H1 (cell line): ENCODE measurements around the gene ALDH1A2. TPM values are rescaled to one million over a fixed set of nuclear protein-coding genes. Genes with fewer than 3 reads are reported as not detected.

Experiments used
- CTCF ChIA-PET: fragments of 300-600 bp; sonication (Branson Sonifier 250); formaldehyde crosslinking; loops from one replicate; lab custom pipeline; 2021; ENCODE audit not compliant: partially characterized antibody; lab: Charles Lee
- POLR2A ChIA-PET: fragments of 300-600 bp; sonication (Branson Sonifier 250); formaldehyde crosslinking; loops from one replicate; lab custom pipeline; 2021; ENCODE audit warnings: inconsistent platforms; ENCODE audit not compliant: partially characterized antibody; lab: Charles Lee
- DNase-seq, 2 experiments: peaks; one replicate each; pipeline versions ENCODE4 v3.0.0 to v3.0.0-alpha.2; 2010 to 2022; ENCODE audit warnings: low spot score in 2 of 2, low read depth in 1 of 2, mixed read lengths in 1 of 2
- FAIRE-seq: peaks from 2 replicates; lab custom pipeline; 2011; peaks lifted over from hg19 to GRCh38; lab: Jason Lieb, UNC
- H2AFZ ChIP-seq: 2 replicates; pipeline ENCODE4 v1.8.1; 2012; ENCODE audit warnings: low read length, inconsistent platforms
- H2AK5ac ChIP-seq: 2 replicates; pipeline ENCODE4 v1.6.1; 2013; ENCODE audit warnings: low read depth, low read length
- H2BK120ac ChIP-seq: replicated peaks from 2 replicates; pipeline ENCODE3; 2013; ENCODE audit warnings: low read depth, low read length, inconsistent platforms
- H2BK12ac ChIP-seq: 2 replicates; pipeline ENCODE4 v1.6.1; 2013; ENCODE audit warnings: low read depth, low read length
- H2BK15ac ChIP-seq: 2 replicates; pipeline ENCODE4 v1.6.1; 2013; ENCODE audit warnings: low read length
- H2BK20ac ChIP-seq: 2 replicates; pipeline ENCODE4 v1.6.1; 2013; ENCODE audit warnings: low read length
- H2BK5ac ChIP-seq: 2 replicates; pipeline ENCODE4 v1.6.1; 2013; ENCODE audit warnings: low read depth, low read length
- H3K14ac ChIP-seq: 2 replicates; pipeline ENCODE4 v1.6.1; 2013; ENCODE audit warnings: inconsistent platforms; ENCODE audit not compliant: insufficient read length
- H3K18ac ChIP-seq: 2 replicates; pipeline ENCODE4 v1.6.1; 2013; ENCODE audit warnings: low read length; ENCODE audit errors: extremely low read depth
- H3K23ac ChIP-seq: 2 replicates; pipeline ENCODE4 v1.6.1; 2013; ENCODE audit warnings: inconsistent platforms; ENCODE audit not compliant: insufficient read length
- H3K23me2 ChIP-seq: 2 replicates; pipeline ENCODE4 v1.6.1; 2013; ENCODE audit warnings: low read depth, low read length
- H3K27ac ChIP-seq: 2 replicates; pipeline ENCODE4 v1.6.1; 2011; ENCODE audit warnings: low read depth, low read length, inconsistent platforms
- H3K27me3 ChIP-seq, 4 experiments: replicated peaks in 1 of 4; 1 replicate in 1 of 4; 2 replicates in 3 of 4; pipeline versions ENCODE4 v1.6.1 to v1.8.1; 2011 to 2013; ENCODE audit warnings: low read length in 3 of 4, mild to moderate bottlenecking in 3 of 4, inconsistent platforms in 2 of 4, mixed read lengths in 2 of 4, moderate library complexity in 1 of 4; ENCODE audit not compliant: control insufficient read depth in 3 of 4, insufficient read depth in 3 of 4; ENCODE audit errors: extremely low read depth in 1 of 4
- H3K36me3 ChIP-seq, 4 experiments: 2 replicates each; pipeline versions ENCODE4 v1.6.1 to v1.8.1; 2011 to 2013; ENCODE audit warnings: mild to moderate bottlenecking in 4 of 4, low read length in 3 of 4, moderate library complexity in 2 of 4, control low read depth in 1 of 4, inconsistent platforms in 1 of 4; ENCODE audit not compliant: insufficient read depth in 4 of 4, control insufficient read depth in 2 of 4
- H3K4ac ChIP-seq: replicated peaks from 2 replicates; pipeline ENCODE3; 2013; ENCODE audit warnings: low read length, low read depth, mixed read lengths, inconsistent platforms; ENCODE audit not compliant: insufficient read length
- H3K4me1 ChIP-seq, 4 experiments: replicated peaks in 1 of 4; 1 replicate in 1 of 4; 2 replicates in 3 of 4; pipeline versions ENCODE4 v1.6.1 to v1.8.1; 2011 to 2013; ENCODE audit warnings: low read length in 3 of 4, inconsistent platforms in 2 of 4, mixed read lengths in 1 of 4; ENCODE audit not compliant: insufficient read depth in 4 of 4, control insufficient read depth in 3 of 4
- H3K4me2 ChIP-seq, 2 experiments: 2 replicates each; pipeline versions ENCODE4 v1.6.1 to v1.8.1; 2011 to 2013; ENCODE audit warnings: low read depth in 2 of 2, low read length in 2 of 2, control low read depth in 1 of 2, inconsistent platforms in 1 of 2, mild to moderate bottlenecking in 1 of 2; ENCODE audit not compliant: insufficient read depth in 1 of 2
- H3K4me3 ChIP-seq, 4 experiments: fragments of 200-600, 300-600 bp in 1 of 4; sonication (generic), shearing (Covaris generic), sonication (Bioruptor Twin) in 1 of 4; 2 replicates each; pipeline versions ENCODE4 v1.5.1 to v1.8.1; 2011 to 2016; ENCODE audit warnings: low read length in 4 of 4, low read depth in 3 of 4, control low read depth in 2 of 4, inconsistent platforms in 2 of 4, mild to moderate bottlenecking in 2 of 4, mixed read lengths in 1 of 4, moderate library complexity in 1 of 4; ENCODE audit not compliant: insufficient read depth in 2 of 4; ENCODE audit errors: extremely low read depth in 1 of 4
- H3K56ac ChIP-seq: replicated peaks from 2 replicates; pipeline ENCODE3; 2013; ENCODE audit warnings: low read depth, mild to moderate bottlenecking, mixed read lengths, low read length, inconsistent platforms; ENCODE audit not compliant: insufficient read length
- H3K79me1 ChIP-seq: 2 replicates; pipeline ENCODE4 v1.6.1; 2013; ENCODE audit warnings: low read depth, low read length, control low read depth
- H3K79me2 ChIP-seq, 2 experiments: 2 replicates each; pipeline versions ENCODE4 v1.6.1 to v1.8.1; 2012 to 2013; ENCODE audit warnings: low read length in 2 of 2, mild to moderate bottlenecking in 2 of 2, inconsistent platforms in 1 of 2; ENCODE audit not compliant: insufficient read depth in 2 of 2, control insufficient read depth in 1 of 2
- H3K9ac ChIP-seq, 4 experiments: replicated peaks in 1 of 4; 1 replicate in 1 of 4; 2 replicates in 3 of 4; pipeline versions ENCODE4 v1.6.1 to v1.8.1; 2011 to 2013; ENCODE audit warnings: low read depth in 3 of 4, low read length in 3 of 4, control low read depth in 2 of 4, mild to moderate bottlenecking in 2 of 4, moderate library complexity in 2 of 4, inconsistent platforms in 1 of 4; ENCODE audit errors: extremely low read depth in 1 of 4
- H3K9me3 ChIP-seq, 2 experiments: 2 replicates each; pipeline versions ENCODE4 v1.6.1 to v1.8.1; 2012 to 2013; ENCODE audit warnings: mild to moderate bottlenecking in 2 of 2, moderate library complexity in 2 of 2, control low read depth in 1 of 2, inconsistent platforms in 1 of 2, low read depth in 1 of 2, low read length in 1 of 2, mixed read lengths in 1 of 2; ENCODE audit not compliant: insufficient read depth in 2 of 2
- H4K20me1 ChIP-seq, 2 experiments: replicated peaks in 1 of 2; 2 replicates each; pipeline versions ENCODE3 to v1.8.1; 2011 to 2013; ENCODE audit warnings: inconsistent platforms in 2 of 2, low read length in 2 of 2, mild to moderate bottlenecking in 1 of 2; ENCODE audit not compliant: insufficient read depth in 2 of 2, control insufficient read depth in 1 of 2
- H4K5ac ChIP-seq: 2 replicates; pipeline ENCODE4 v1.6.1; 2013; ENCODE audit warnings: low read length, low read depth, mixed read lengths, inconsistent platforms; ENCODE audit not compliant: insufficient read length
- H4K8ac ChIP-seq: 2 replicates; pipeline ENCODE4 v1.8.0; 2013; ENCODE audit warnings: mild to moderate bottlenecking, moderate library complexity, low read length, inconsistent platforms; ENCODE audit not compliant: insufficient read depth; ENCODE audit errors: extremely low read depth
- H4K91ac ChIP-seq: replicated peaks from 2 replicates; pipeline ENCODE3; 2013; ENCODE audit warnings: low read length, mixed read lengths, inconsistent platforms; ENCODE audit not compliant: insufficient read length
- BCL11A ChIP-seq, 2 experiments: IDR thresholded peaks; one replicate each; pipeline ENCODE4 v1.6.1; 2011; ENCODE audit warnings: low read depth in 2 of 2, low read length in 2 of 2, mild to moderate bottlenecking in 2 of 2
- BRCA1 ChIP-seq: IDR thresholded peaks from 2 replicates; pipeline ENCODE4 v1.6.1; 2012; ENCODE audit warnings: low read depth, low read length, improper control_type of control experiment
- CTBP2 ChIP-seq: IDR thresholded peaks from 2 replicates; pipeline ENCODE4 v1.7.0; 2011; ENCODE audit warnings: borderline replicate concordance, mild to moderate bottlenecking, moderate library complexity, mixed read lengths, low read length; ENCODE audit not compliant: insufficient read depth, insufficient read length
- CTCF ChIP-seq, 3 experiments: IDR thresholded peaks; 1 replicate in 2 of 3; 2 replicates in 1 of 3; pipeline versions ENCODE4 v1.5.1 to v1.6.1; 2011; ENCODE audit warnings: low read length in 3 of 3, mild to moderate bottlenecking in 3 of 3, inconsistent platforms in 2 of 3, low read depth in 1 of 3, moderate library complexity in 1 of 3; ENCODE audit not compliant: insufficient read depth in 1 of 3; ENCODE audit errors: control extremely low read depth in 1 of 3
- E2F6 ChIP-seq: IDR thresholded peaks from 2 replicates; pipeline ENCODE4 v1.6.1; 2012; ENCODE audit warnings: inconsistent platforms
- JUND ChIP-seq: IDR thresholded peaks from 2 replicates; pipeline ENCODE4 v1.6.1; 2011; ENCODE audit warnings: mild to moderate bottlenecking, improper control_type of control experiment, low read length
- KDM5A ChIP-seq: fragments of 200-600 bp; IDR thresholded peaks from 2 replicates; pipeline ENCODE4 v1.7.1; 2012; ENCODE audit warnings: mild to moderate bottlenecking, low read length, inconsistent platforms, mixed read lengths
- SIX5 ChIP-seq: IDR thresholded peaks from 2 replicates; pipeline ENCODE4 v1.6.1; 2011; ENCODE audit warnings: mild to moderate bottlenecking, low read depth, low read length
- SRF ChIP-seq: IDR thresholded peaks from 2 replicates; pipeline ENCODE4 v1.6.1; 2011; ENCODE audit warnings: mild to moderate bottlenecking, low read depth, low read length, moderate library complexity
- YY1 ChIP-seq: IDR thresholded peaks from 2 replicates; pipeline ENCODE4 v1.6.1; 2011; ENCODE audit warnings: low read depth, mild to moderate bottlenecking, low read length
- WGBS, 2 experiments: shearing (Covaris generic) in 1 of 2; methylation state at CpG; one replicate each; pipeline versions ENCODE4 v1.1.6 to v1.1.7; 2013 to 2015; ENCODE audit warnings: low lambda C conversion rate in 2 of 2, mixed read lengths in 2 of 2, inconsistent platforms in 1 of 2, low coverage in 1 of 2, missing lambda C conversion rate in 1 of 2; ENCODE audit not compliant: insufficient replicate concordance in 2 of 2, insufficient coverage in 1 of 2, insufficient read length in 1 of 2; ENCODE audit errors: extremely low coverage in 1 of 2, missing lambda C conversion rate in 1 of 2; 5-methylcytosine and 5-hydroxymethylcytosine counted together
- polyA plus RNA-seq, 7 experiments: library from polyadenylated mRNA; depleted of rRNA in 3 of 7; stranded (reverse) in 5 of 7; unstranded in 2 of 7; fragments of >200 nt in 5 of 7; fragments of 200-250 nt in 2 of 7; gene quantifications; 1 replicate in 5 of 7; 2 replicates in 1 of 7; 4 replicates in 1 of 7; pipeline versions ENCODE4 v1.2.1 to v1.2.3, GENCODE V29; 2011 to 2013; ENCODE audit warnings: missing spikeins in 2 of 7, mixed read lengths in 2 of 7
- total RNA-seq: library from RNA; stranded (reverse); fragmentation: NEBNext Ultra II Directional; extraction: Animal tissue kit (Norgen Biotek cat#: 25700); gene quantifications from 2 replicates; pipeline ENCODE4 v1.2.1, GENCODE V29; 2021

Gene ALDH1A2
- total and polyA plus RNA-seq, 2 of the 8 experiments (the other 6 are each of a cell fraction or from before 2014, with no cell fraction given): 0.06 to 0.24 TPM

GRCh38 chr15:58016581-58017175 is 48.8 kb downstream of the ALDH1A2 start:
- no peak overlapping the region for H3K56ac ChIP-seq
- no peak overlapping the region for H3K23ac ChIP-seq
- no peak overlapping the region for H2AK5ac ChIP-seq
- H2AFZ ChIP-seq: no peak overlapping the region
- H4K91ac ChIP-seq: no peak overlapping the region
- H2BK20ac ChIP-seq: no peak overlapping the region
- H2BK15ac ChIP-seq: no peak overlapping the region
- H3K14ac ChIP-seq: no peak overlapping the region
- no peaks in the 10 kb centered on the region for H3K4me1 ChIP-seq
- ChIA-PET POLR2A (no interaction called here), CTCF (no interaction called here)
- no peak overlapping the region for H2BK5ac ChIP-seq
- H3K23me2 ChIP-seq: no peaks in the 10 kb centered on the region
- no peaks in the 10 kb centered on the region for H3K36me3 ChIP-seq
- no peaks in the 10 kb centered on the region for H3K9me3 ChIP-seq
- no peak overlapping the region for H3K4me3 ChIP-seq
- H3K79me2 ChIP-seq: no peaks in the 10 kb centered on the region
- H4K8ac ChIP-seq: no peak overlapping the region
- H3K79me1 ChIP-seq: no peaks in the 10 kb centered on the region
- FAIRE-seq (no peak), DNase-seq (no peak)
- H4K20me1 ChIP-seq: no peaks in the 10 kb centered on the region
- no peak overlapping the region for H3K4ac ChIP-seq
- no peak overlapping the region for H3K4me2 ChIP-seq
- H2BK12ac ChIP-seq: no peak overlapping the region
- H3K18ac ChIP-seq: no peak overlapping the region
- 72% methylated on average over 2 of the region's 2 CpGs; no CpG with 5 or more reads in 1 of the 2 experiments for WGBS, 2 experiments
- no peak overlapping the region for H3K9ac ChIP-seq
- no peak overlapping the region for H3K27ac ChIP-seq
- no peak overlapping the region for H2BK120ac ChIP-seq
- no peaks in the 10 kb centered on the region for H3K27me3 ChIP-seq
- no peak overlapping the region for H4K5ac ChIP-seq
- TF ChIP-seq YY1 (no peak), KDM5A (no peak), BRCA1 (no peak), CTCF (IDR thresholded peaks at IDR 0.05; ENCODE audit: control extremely low read depth in 1 of 3, insufficient read depth in 1 of 3, low read depth in 1 of 3, low read length in 3 of 3) (no peak), JUND (no peak), SRF (no peak), SIX5 (no peak), BCL11A (IDR thresholded peaks at IDR 0.05; ENCODE audit: low read depth in 2 of 2, low read length in 2 of 2) (no peak), E2F6 (no peak), CTBP2 (no peak)
